Panc1 (cell line): ENCODE measurements around the gene DIAPH1. TPM values are rescaled to one million over a fixed set of nuclear protein-coding genes. Genes with fewer than 3 reads are reported as not detected.

Experiments used
- ATAC-seq: fragments of 200-7000 bp; cut with Tn5 transposase; 2 replicates; pipeline ENCODE4 v1.9.1; 2020; ENCODE audit warnings: mild to moderate bottlenecking, moderate library complexity
- BruUV-seq: library from RNA; stranded (reverse); fragments of 400-500 nt; replicated peaks from 2 replicates; lab custom pipeline; 2021; lab: Mats Ljungman, UMichigan
- CTCF ChIA-PET: fragments of 300-600 bp; sonication (Branson Sonifier 250); formaldehyde crosslinking; loops from one replicate; lab custom pipeline; 2022; ENCODE audit warnings: antibody characterized with exemption; lab: Charles Lee
- POLR2A ChIA-PET: fragments of 300-600 bp; sonication (Branson Sonifier 250); formaldehyde crosslinking; loops from one replicate; lab custom pipeline; 2022; ENCODE audit warnings: antibody characterized with exemption; lab: Charles Lee
- DNase-seq: peaks from one replicate; pipeline ENCODE4 v3.0.0-alpha.2; 2010; ENCODE audit warnings: low read depth, low spot score
- H3K27ac ChIP-seq: 2 replicates; pipeline ENCODE4 v1.5.1; 2011; ENCODE audit warnings: mild to moderate bottlenecking, low read length, inconsistent platforms
- H3K27me3 ChIP-seq: fragments of 200-500 bp; sonication (Bioruptor generic); 2 replicates; pipeline ENCODE4 v1.6.0; 2014; ENCODE audit warnings: low read length, inconsistent platforms; ENCODE audit not compliant: control insufficient read depth, insufficient read depth
- H3K36me3 ChIP-seq: fragments of 200-500 bp; sonication (Bioruptor generic); 2 replicates; pipeline ENCODE4 v1.5.1; 2014; ENCODE audit warnings: inconsistent platforms, mild to moderate bottlenecking, low read length, moderate library complexity; ENCODE audit not compliant: control insufficient read depth, insufficient read depth
- H3K4me1 ChIP-seq: 2 replicates; pipeline ENCODE4 v1.5.1; 2011; ENCODE audit warnings: inconsistent platforms, mild to moderate bottlenecking, low read length, moderate library complexity; ENCODE audit not compliant: control insufficient read depth, insufficient read depth
- H3K4me3 ChIP-seq, 2 experiments: 2 replicates each; pipeline ENCODE4 v1.5.1; 2011 to 2012; ENCODE audit warnings: low read depth in 2 of 2, low read length in 2 of 2, mild to moderate bottlenecking in 2 of 2, inconsistent platforms in 1 of 2, moderate library complexity in 1 of 2
- H3K9me3 ChIP-seq: fragments of 200-500 bp; sonication (Bioruptor generic); 2 replicates; pipeline ENCODE4 v1.5.1; 2014; ENCODE audit warnings: low read depth, mild to moderate bottlenecking, inconsistent platforms, low read length, moderate library complexity; ENCODE audit not compliant: control insufficient read depth, insufficient read depth
- POLR2AphosphoS5 ChIP-seq: IDR thresholded peaks from 2 replicates; pipeline ENCODE4 v1.6.1; 2012; ENCODE audit warnings: mild to moderate bottlenecking, low read depth, low read length, moderate library complexity
- SIN3A ChIP-seq: IDR thresholded peaks from 2 replicates; pipeline ENCODE4 v1.6.1; 2012; ENCODE audit warnings: low read depth, mild to moderate bottlenecking, low read length, moderate library complexity, borderline replicate concordance; ENCODE audit not compliant: insufficient read depth
- TCF7L2 ChIP-seq: IDR thresholded peaks from 2 replicates; pipeline ENCODE4 v1.6.1; 2011; ENCODE audit warnings: mild to moderate bottlenecking, low read depth, low read length, inconsistent platforms
- in situ Hi-C: cut with HindIII; loops from 2 replicates; pipeline ENCODE4 v1.10.0; 2016; ENCODE audit warnings: low sequenced_read_pairs, low pct_unique_long_range_greater_than_20kb
- intact Hi-C: fragments of 100-400 bp; cut with micrococcal nuclease; formaldehyde crosslinking; loops from one replicate; pipeline ENCODE4 v1.10.0; 2022; ENCODE audit not compliant: unreplicated experiment
- total RNA-seq: library from RNA; stranded (reverse); gene quantifications from one replicate; pipeline ENCODE4 v1.2.1, GENCODE V29; 2021; ENCODE audit not compliant: unreplicated experiment
- TF ChIP-seq, protein P1 (sequence below), 2 experiments: IDR thresholded peaks; 2 replicates each; pipeline ENCODE4 v1.6.1; 2011 to 2012; ENCODE audit warnings: low read depth in 2 of 2, control low read depth in 1 of 2, low read length in 1 of 2, mild to moderate bottlenecking in 1 of 2, moderate library complexity in 1 of 2; ENCODE audit not compliant: insufficient read depth in 1 of 2
- TF ChIP-seq, protein P2 (sequence below): fragments of 450-650 bp; IDR thresholded peaks from 2 replicates; pipeline ENCODE4 v1.5.1; 2017; ENCODE audit warnings: mild to moderate bottlenecking

DIAPH1 gene
- total RNA-seq, 1 experiment from 2014 or later, result 155 TPM

DNA sequence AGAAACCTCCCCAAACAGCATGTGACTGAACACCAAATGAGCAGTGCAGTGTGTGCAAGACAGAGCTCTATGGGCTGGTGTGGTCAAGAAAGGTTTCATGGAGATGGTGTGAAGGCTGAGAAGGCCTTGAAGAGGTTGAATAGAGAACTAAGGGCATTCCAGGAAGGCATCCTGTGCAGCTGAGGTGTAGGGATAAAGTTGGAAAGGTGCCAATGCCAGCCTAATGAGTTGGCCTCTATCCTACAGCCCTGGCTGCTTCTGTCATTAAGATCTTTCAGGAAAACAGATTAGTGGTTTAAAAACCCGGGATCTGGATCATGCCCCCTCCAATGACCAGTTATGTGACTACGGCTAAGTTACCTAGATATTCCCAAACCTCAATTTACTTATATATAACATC, 13.8 kb upstream of the DIAPH1 start:
- no peaks in the 10 kb centered on the region for H3K27me3 ChIP-seq
- in situ Hi-C loops (no loop called here), intact Hi-C loops (no loop called here)
- no TSS peak for BruUV-seq
- ATAC-seq (no peak), DNase-seq (no peak)
- H3K4me1 ChIP-seq, result peaks cover 8% of the 10 kb centered on the region; the same call in 1 of the 2 replicates
- TF ChIP-seq POLR2AphosphoS5, result no peak
- TF ChIP-seq, protein P1, sequence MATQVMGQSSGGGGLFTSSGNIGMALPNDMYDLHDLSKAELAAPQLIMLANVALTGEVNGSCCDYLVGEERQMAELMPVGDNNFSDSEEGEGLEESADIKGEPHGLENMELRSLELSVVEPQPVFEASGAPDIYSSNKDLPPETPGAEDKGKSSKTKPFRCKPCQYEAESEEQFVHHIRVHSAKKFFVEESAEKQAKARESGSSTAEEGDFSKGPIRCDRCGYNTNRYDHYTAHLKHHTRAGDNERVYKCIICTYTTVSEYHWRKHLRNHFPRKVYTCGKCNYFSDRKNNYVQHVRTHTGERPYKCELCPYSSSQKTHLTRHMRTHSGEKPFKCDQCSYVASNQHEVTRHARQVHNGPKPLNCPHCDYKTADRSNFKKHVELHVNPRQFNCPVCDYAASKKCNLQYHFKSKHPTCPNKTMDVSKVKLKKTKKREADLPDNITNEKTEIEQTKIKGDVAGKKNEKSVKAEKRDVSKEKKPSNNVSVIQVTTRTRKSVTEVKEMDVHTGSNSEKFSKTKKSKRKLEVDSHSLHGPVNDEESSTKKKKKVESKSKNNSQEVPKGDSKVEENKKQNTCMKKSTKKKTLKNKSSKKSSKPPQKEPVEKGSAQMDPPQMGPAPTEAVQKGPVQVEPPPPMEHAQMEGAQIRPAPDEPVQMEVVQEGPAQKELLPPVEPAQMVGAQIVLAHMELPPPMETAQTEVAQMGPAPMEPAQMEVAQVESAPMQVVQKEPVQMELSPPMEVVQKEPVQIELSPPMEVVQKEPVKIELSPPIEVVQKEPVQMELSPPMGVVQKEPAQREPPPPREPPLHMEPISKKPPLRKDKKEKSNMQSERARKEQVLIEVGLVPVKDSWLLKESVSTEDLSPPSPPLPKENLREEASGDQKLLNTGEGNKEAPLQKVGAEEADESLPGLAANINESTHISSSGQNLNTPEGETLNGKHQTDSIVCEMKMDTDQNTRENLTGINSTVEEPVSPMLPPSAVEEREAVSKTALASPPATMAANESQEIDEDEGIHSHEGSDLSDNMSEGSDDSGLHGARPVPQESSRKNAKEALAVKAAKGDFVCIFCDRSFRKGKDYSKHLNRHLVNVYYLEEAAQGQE (IDR thresholded peaks at IDR 0.05; ENCODE audit: insufficient read depth in 1 of 2, low read depth in 2 of 2, low read length in 1 of 2), result no peak
- TF ChIP-seq TCF7L2, result no peak
- no peak for TF ChIP-seq SIN3A
- TF ChIP-seq, protein P2, sequence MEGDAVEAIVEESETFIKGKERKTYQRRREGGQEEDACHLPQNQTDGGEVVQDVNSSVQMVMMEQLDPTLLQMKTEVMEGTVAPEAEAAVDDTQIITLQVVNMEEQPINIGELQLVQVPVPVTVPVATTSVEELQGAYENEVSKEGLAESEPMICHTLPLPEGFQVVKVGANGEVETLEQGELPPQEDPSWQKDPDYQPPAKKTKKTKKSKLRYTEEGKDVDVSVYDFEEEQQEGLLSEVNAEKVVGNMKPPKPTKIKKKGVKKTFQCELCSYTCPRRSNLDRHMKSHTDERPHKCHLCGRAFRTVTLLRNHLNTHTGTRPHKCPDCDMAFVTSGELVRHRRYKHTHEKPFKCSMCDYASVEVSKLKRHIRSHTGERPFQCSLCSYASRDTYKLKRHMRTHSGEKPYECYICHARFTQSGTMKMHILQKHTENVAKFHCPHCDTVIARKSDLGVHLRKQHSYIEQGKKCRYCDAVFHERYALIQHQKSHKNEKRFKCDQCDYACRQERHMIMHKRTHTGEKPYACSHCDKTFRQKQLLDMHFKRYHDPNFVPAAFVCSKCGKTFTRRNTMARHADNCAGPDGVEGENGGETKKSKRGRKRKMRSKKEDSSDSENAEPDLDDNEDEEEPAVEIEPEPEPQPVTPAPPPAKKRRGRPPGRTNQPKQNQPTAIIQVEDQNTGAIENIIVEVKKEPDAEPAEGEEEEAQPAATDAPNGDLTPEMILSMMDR, result no peak
- no peak overlapping the region for H3K27ac ChIP-seq
- ChIA-PET CTCF (interaction anchor here (1.3 kb wide), 1 partner anchor 41 kb away, joined by 3 read pairs; no protein-coding TSS in a partner anchor), POLR2A (no interaction called here)
- H3K4me3 ChIP-seq, result no peak overlapping the region
- H3K36me3 ChIP-seq, result peaks cover 7% of the 10 kb centered on the region
- no peaks in the 10 kb centered on the region for H3K9me3 ChIP-seq

DNA sequence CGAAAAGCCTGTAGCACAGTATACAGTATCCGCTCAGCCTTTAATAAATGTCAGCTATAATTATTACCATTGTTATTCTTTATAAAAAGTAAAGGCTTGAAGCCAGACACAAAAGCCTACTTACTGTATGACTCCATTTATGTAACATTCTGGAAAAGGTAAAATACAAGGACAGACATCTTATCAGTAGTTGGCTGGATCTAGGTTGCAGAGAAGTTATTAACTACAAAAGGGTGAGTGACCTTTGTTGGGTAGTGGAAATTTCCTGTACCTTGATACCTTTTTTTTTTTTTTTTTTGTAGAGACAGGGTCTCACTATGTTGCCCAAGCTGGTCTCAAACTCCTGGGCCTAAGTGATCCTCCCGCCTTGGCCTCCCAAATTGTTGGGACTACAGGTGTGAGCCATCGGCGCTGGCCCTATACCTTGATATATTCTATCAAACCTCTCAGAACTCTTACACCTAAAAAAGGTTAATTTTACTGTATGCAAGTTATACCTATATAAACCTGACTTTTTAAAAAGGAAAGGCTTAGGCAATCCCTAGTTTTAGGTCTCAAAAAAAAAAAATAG, 11.9 kb upstream of the DIAPH1 start:
- Histone ChIP-seq H3K27ac (no peak overlapping the region), H3K27me3 (no peaks in the 10 kb centered on the region), H3K4me3 (no peak overlapping the region), H3K9me3 (no peaks in the 10 kb centered on the region), H3K36me3 (peaks cover 7% of the 10 kb centered on the region), H3K4me1 (peaks cover 4% of the 10 kb centered on the region; the same call in 1 of the 2 replicates)
- in situ Hi-C loops, result no loop called here
- BruUV-seq, result no TSS peak
- intact Hi-C loops, result no loop called here
- no peak for TF ChIP-seq TCF7L2
- TF ChIP-seq, protein P1 (IDR thresholded peaks at IDR 0.05; ENCODE audit: insufficient read depth in 1 of 2, low read depth in 2 of 2, low read length in 1 of 2), result no peak
- no peak for TF ChIP-seq SIN3A
- TF ChIP-seq, protein P2, result no peak
- TF ChIP-seq POLR2AphosphoS5, result no peak
- POLR2A ChIA-PET, result no interaction called here
- ATAC-seq (no peak), DNase-seq (no peak)
- CTCF ChIA-PET, result interaction anchor here (0.6 to 1.1 kb wide), 2 partner anchors 11 to 66 kb away, joined by 3 to 4 read pairs; partner anchors contain the start of gene DIAPH1
